Lung (tissue), 12 donors: ENCODE results near the gene CCDC184. TPM values are rescaled to one million over a fixed set of nuclear protein-coding genes. Genes with fewer than 3 reads are reported as not detected.

ENCODE experiments used
- ATAC-seq: fragments of 200-7000 bp; cut with Tn5 transposase; one replicate; pipeline ENCODE4 v1.9.1; 2020; ENCODE audit warnings: moderate number of reproducible peaks; ENCODE audit not compliant: insufficient read depth, low FRiP score
- DNase-seq, 3 donors: peaks; one replicate each; pipeline ENCODE4 v3.0.0-alpha.2; 2013 to 2017
- H3K27ac ChIP-seq, 2 donors: one replicate each; pipeline ENCODE4 v1.5.1; 2013; ENCODE audit warnings: mild to moderate bottlenecking in 2 of 2, moderate library complexity in 2 of 2, control low read depth in 1 of 2, inconsistent platforms in 1 of 2, low read depth in 1 of 2, low read length in 1 of 2
- H3K27me3 ChIP-seq, 3 donors: one replicate each; pipeline ENCODE4 v1.5.1; 2013; ENCODE audit warnings: low read length in 2 of 3; ENCODE audit not compliant: control insufficient read depth in 3 of 3, insufficient read depth in 3 of 3
- H3K36me3 ChIP-seq, 4 donors: one replicate each; pipeline ENCODE4 v1.5.1; 2013; ENCODE audit warnings: low read length in 4 of 4, mild to moderate bottlenecking in 1 of 4, moderate library complexity in 1 of 4; ENCODE audit not compliant: control insufficient read depth in 4 of 4, insufficient read depth in 4 of 4
- H3K4me1 ChIP-seq, 5 donors: one replicate each; pipeline ENCODE4 v1.5.1; 2013; ENCODE audit warnings: low read length in 5 of 5, mild to moderate bottlenecking in 2 of 5, moderate library complexity in 1 of 5; ENCODE audit not compliant: control insufficient read depth in 5 of 5, insufficient read depth in 5 of 5
- H3K4me3 ChIP-seq: one replicate; pipeline ENCODE4 v1.5.1; 2013; ENCODE audit warnings: mild to moderate bottlenecking, control low read depth, moderate library complexity
- H3K9ac ChIP-seq, 2 donors: one replicate each; pipeline ENCODE4 v1.5.1; 2013; ENCODE audit warnings: low read length in 2 of 2, control low read depth in 1 of 2; ENCODE audit not compliant: insufficient read depth in 1 of 2
- H3K9me3 ChIP-seq, 4 donors: one replicate each; pipeline ENCODE4 v1.5.1; 2013; ENCODE audit warnings: low read length in 3 of 4, mild to moderate bottlenecking in 1 of 4, moderate library complexity in 1 of 4; ENCODE audit not compliant: control insufficient read depth in 4 of 4, insufficient read depth in 3 of 4
- CTCF ChIP-seq: IDR thresholded peaks from 2 replicates; pipeline ENCODE4 v1.5.1; 2012; ENCODE audit warnings: mild to moderate bottlenecking; ENCODE audit errors: control extremely low read depth, extremely low read depth
- WGBS, 2 donors: extraction: QIAGEN DNeasy Blood & Tissue Kit; methylation state at CpG; one replicate each; pipeline ENCODE4 v1.1.7; 2013; 5-methylcytosine and 5-hydroxymethylcytosine counted together
- polyA plus RNA-seq, 2 donors: library from polyadenylated mRNA; stranded (reverse); fragments of 200-250 nt; gene quantifications; one replicate each; pipeline ENCODE4 v1.2.1, GENCODE V29; 2013
- total RNA-seq, 2 donors: library from RNA; depleted of rRNA in 1 of 2; stranded (reverse); fragments of >200 nt in 1 of 2; gene quantifications; one replicate each; pipeline ENCODE4 v1.2.1, GENCODE V29; 2014 to 2021
- donor health status: control.
- donor health status: control.
- donor health status: Bipolar disorder and iron deficiency.
- donor health status: healthy.
- donor health status: DM: yes; HTN: yes; CAD: no.

The CCDC184 gene
- total and polyA plus RNA-seq, 4 donors, result 0.51 to 3.0 (median 1.0) TPM

- Histone ChIP-seq H3K4me1 (peaks cover 0 to 9% (median 0%) of the 10 kb centered on the region in 5 donors), H3K4me3 (no peak overlapping the region), H3K9me3 (no peaks in the 10 kb centered on the region), H3K27ac (no peak overlapping the region), H3K27me3 (peaks cover 0 to 13% (median 6%) of the 10 kb centered on the region in 3 donors), H3K36me3 (no peaks in the 10 kb centered on the region), H3K9ac (no peak overlapping the region)
- ATAC-seq, result no peak
- no peak for DNase-seq
- no peak for TF ChIP-seq CTCF
Measured at GRCh38 chr12:48176417-48176751, 7.1 kb upstream of the CCDC184 start.

GRCh38 chr12:48177982-48178381 lies 5.5 kb upstream of the CCDC184 start:
- H3K4me1 ChIP-seq, result peaks cover 0 to 13% (median 4%) of the 10 kb centered on the region in 5 donors
- peaks cover 0 to 29% (median 22%) of the 10 kb centered on the region in 3 donors for H3K27me3 ChIP-seq
- 65 to 83% methylated on average over 4 of the region's 4 CpGs for WGBS, 2 donors
- TF ChIP-seq CTCF, result no peak
- no peak for DNase-seq
- ATAC-seq, result no peak
- no peak overlapping the region for H3K27ac ChIP-seq
- no peak overlapping the region for H3K9ac ChIP-seq
- H3K4me3 ChIP-seq, result no peak overlapping the region
- H3K9me3 ChIP-seq, result no peaks in the 10 kb centered on the region
- H3K36me3 ChIP-seq, result no peaks in the 10 kb centered on the region

DNA sequence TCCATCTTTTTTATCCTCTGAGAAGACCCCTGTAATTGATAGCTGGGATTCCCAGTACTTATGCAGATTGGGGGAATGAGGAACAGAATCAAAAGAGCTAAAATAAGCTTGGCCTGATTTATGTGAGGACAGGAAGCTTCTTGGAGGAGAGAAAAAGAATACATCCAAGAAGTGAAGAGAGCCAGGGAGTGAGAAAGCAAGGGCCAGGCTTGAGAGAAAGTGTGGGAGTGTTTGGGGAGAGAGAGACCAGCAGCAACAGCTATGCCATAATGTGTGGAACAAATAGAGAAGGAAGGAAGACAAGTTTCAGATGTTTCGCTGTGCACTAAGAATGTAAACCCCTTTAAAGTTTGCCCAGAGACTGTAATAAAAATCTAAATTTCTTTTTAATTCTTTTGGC lies 4.0 kb upstream of the CCDC184 start:
- Histone ChIP-seq H3K4me1 (peaks cover 0 to 19% (median 5%) of the 10 kb centered on the region in 5 donors), H3K27me3 (peaks cover 0 to 44% (median 34%) of the 10 kb centered on the region in 3 donors), H3K9ac (no peak overlapping the region), H3K9me3 (no peaks in the 10 kb centered on the region), H3K36me3 (no peaks in the 10 kb centered on the region), H3K27ac (no peak overlapping the region), H3K4me3 (no peak overlapping the region)
- DNase-seq (no peak), ATAC-seq (no peak)
- WGBS, 2 donors, result 97 to 98% methylated on average over 1 of the region's 1 CpG
- TF ChIP-seq CTCF, result no peak

- Histone ChIP-seq H3K9ac (no peak overlapping the region), H3K36me3 (no peaks in the 10 kb centered on the region), H3K27ac (no peak overlapping the region), H3K4me3 (no peak overlapping the region), H3K9me3 (no peaks in the 10 kb centered on the region), H3K4me1 (peaks cover 0 to 17% (median 5%) of the 10 kb centered on the region in 5 donors), H3K27me3 (peaks cover 0 to 52% (median 43%) of the 10 kb centered on the region in 3 donors)
- 83 to 94% methylated on average over 1 of the region's 1 CpG for WGBS, 2 donors
- DNase-seq (no peak), ATAC-seq (no peak)
- TF ChIP-seq CTCF, result no peak
Measured at GRCh38 chr12:48180424-48180823, 3.0 kb upstream of the CCDC184 start.
